Tibial nerve (tissue), 3 donors: ENCODE data around the gene PPP2R2D.

ENCODE experiments used
- CTCF ChIP-seq, 5 experiments: fragments of 200-600 bp in 3 of 5; fragments of 450-650 bp in 2 of 5; sonication (generic) in 3 of 5; IDR thresholded peaks; one replicate each; pipeline ENCODE4 v1.5.1; 2016 to 2019; ENCODE audit warnings: antibody characterized with exemption in 5 of 5, mild to moderate bottlenecking in 3 of 5, moderate library complexity in 2 of 5
- POLR2A ChIP-seq, 2 donors: fragments of 450-650 bp; IDR thresholded peaks; one replicate each; pipeline ENCODE4 v1.6.1; 2017; ENCODE audit warnings: antibody characterized with exemption in 2 of 2, mild to moderate bottlenecking in 2 of 2, moderate library complexity in 2 of 2

- no peak for TF ChIP-seq POLR2A (IDR thresholded peaks at IDR 0.05)
- no peak for TF ChIP-seq CTCF (IDR thresholded peaks at IDR 0.05)
These were observed 100.6 kb downstream of the PPP2R2D start for GRCh38 chr10:132001238-132001972.
